ENCODE data around the gene NPAS3.

NPAS3 gene

DNA sequence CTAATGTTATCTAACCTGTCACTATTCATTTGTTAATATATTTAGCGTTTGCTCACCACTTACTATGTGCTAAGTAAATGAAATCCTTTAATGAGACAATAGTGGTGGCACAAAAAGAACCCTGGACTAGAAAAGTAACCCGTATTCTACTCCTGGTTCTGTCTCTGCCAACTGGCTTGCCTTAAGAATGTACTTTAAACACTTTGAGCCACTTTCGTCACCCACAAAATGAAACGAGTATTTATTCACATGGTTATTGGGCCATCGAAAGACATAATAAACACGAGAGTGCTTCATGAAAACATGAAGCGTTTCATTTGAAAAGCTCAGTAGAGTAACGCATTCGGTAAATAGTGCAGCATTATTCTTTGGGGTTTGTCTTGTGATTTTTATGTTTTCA is 757.5 kb downstream of the NPAS3 start:
- Histone ChIP-seq H3K36me3 (replicated peaks) (no peaks in the 10 kb centered on the region), H3K27me3 (replicated peaks) (no peaks in the 10 kb centered on the region), H3K27ac (no peak overlapping the region), H3K4me3 (ENCODE audit: low read depth, low read length) (no peak overlapping the region)
- TF ChIP-seq, protein P1, sequence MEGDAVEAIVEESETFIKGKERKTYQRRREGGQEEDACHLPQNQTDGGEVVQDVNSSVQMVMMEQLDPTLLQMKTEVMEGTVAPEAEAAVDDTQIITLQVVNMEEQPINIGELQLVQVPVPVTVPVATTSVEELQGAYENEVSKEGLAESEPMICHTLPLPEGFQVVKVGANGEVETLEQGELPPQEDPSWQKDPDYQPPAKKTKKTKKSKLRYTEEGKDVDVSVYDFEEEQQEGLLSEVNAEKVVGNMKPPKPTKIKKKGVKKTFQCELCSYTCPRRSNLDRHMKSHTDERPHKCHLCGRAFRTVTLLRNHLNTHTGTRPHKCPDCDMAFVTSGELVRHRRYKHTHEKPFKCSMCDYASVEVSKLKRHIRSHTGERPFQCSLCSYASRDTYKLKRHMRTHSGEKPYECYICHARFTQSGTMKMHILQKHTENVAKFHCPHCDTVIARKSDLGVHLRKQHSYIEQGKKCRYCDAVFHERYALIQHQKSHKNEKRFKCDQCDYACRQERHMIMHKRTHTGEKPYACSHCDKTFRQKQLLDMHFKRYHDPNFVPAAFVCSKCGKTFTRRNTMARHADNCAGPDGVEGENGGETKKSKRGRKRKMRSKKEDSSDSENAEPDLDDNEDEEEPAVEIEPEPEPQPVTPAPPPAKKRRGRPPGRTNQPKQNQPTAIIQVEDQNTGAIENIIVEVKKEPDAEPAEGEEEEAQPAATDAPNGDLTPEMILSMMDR (IDR thresholded peaks at IDR 0.05; ENCODE audit: low read depth, low read length, missing control alignments): no peak
- no peak for DNase-seq
- in situ Hi-C loops (cut with HindIII; ENCODE audit: low pct_ligation_motif_present, low sequenced_read_pairs): no loop called here

DNA sequence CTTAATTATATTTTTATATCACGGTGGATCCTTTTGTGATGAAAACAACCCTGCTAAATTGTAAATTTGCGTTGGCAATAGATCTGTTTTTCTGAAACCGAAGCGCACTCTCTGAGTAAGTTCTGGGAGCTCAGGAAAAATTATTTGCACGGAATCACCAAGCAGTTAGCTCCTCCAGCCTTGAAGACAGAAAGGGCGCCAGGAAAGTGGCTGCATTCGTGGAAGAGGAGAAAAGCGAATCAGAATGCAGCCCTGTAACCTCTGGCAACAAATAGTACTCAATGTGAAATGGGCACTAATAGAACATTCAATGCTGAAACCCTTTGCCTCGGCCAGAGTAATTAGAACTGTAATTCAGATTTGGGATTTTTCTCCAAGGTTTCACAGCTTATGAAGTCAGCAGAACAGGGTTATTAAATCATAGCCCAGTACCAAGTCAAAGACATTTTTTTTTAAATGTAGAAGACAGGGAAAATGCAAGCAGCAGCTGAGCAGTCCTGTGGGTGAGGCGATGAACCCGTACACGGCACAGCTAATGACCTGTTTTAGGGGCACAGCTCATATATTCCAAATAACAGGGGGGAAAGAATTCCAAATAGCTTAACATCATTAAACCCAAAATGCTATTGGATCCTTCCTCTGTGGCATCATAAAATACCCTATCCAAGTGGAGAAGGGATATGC is 760.8 kb downstream of the NPAS3 start:
- Histone ChIP-seq H3K27ac (no peak overlapping the region), H3K27me3 (replicated peaks) (no peaks in the 10 kb centered on the region), H3K36me3 (replicated peaks) (no peaks in the 10 kb centered on the region), H3K4me3 (ENCODE audit: low read depth, low read length) (no peak overlapping the region)
- TF ChIP-seq, protein P1 (IDR thresholded peaks at IDR 0.05; ENCODE audit: low read depth, low read length, missing control alignments): no peak
- in situ Hi-C loops (cut with HindIII; ENCODE audit: low pct_ligation_motif_present, low sequenced_read_pairs): no loop called here
- no peak for DNase-seq

DNA sequence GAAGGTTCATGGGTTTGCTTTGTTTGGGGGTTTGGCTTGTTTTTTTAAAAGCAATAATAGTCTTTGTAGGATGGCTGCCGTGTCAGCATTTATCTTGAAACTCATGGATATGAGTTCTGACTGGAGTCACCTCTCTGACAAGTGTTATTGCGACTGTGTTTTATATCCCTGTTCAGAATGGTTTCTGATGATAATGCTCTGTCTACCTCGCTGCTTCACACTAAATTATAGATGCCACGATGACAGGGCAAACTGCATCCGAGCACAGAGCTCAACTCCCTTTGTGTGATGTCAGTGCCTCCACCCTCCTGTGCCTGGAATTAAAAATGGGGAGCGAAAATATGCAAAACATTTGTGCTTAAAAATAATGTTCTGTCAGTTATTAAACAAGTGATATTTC is 761.4 kb downstream of the NPAS3 start:
- no peak overlapping the region for H3K4me3 ChIP-seq (ENCODE audit: low read depth, low read length)
- no peaks in the 10 kb centered on the region for H3K36me3 ChIP-seq (replicated peaks)
- no peak for DNase-seq
- in situ Hi-C loops (cut with HindIII; ENCODE audit: low pct_ligation_motif_present, low sequenced_read_pairs): no loop called here
- no peak overlapping the region for H3K27ac ChIP-seq
- TF ChIP-seq, protein P1 (IDR thresholded peaks at IDR 0.05; ENCODE audit: low read depth, low read length, missing control alignments): no peak
- no peaks in the 10 kb centered on the region for H3K27me3 ChIP-seq (replicated peaks)

DNA sequence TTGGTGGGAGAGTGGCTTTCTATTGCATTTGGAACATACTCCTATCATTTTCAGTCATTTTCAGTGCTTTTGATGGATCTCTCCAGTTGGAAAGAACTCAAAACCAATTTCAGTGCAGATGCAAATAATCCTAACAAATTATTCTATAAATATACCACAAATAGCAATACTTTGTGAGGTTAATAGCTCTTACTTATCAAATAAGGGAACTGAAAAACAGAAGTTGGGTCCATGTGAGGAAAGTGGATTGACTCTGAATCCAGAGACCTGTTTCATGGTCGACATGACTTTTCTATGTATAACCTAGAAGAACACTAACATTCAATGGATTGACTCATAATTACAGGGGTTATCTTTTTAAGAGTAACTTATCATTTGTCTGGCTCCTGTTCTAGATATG is 763.6 kb downstream of the NPAS3 start:
- H3K27me3 ChIP-seq (replicated peaks): no peaks in the 10 kb centered on the region
- TF ChIP-seq, protein P1 (IDR thresholded peaks at IDR 0.05; ENCODE audit: low read depth, low read length, missing control alignments): no peak
- DNase-seq: no peak
- no peak overlapping the region for H3K27ac ChIP-seq
- H3K4me3 ChIP-seq (ENCODE audit: low read depth, low read length): no peak overlapping the region
- H3K36me3 ChIP-seq (replicated peaks): no peaks in the 10 kb centered on the region
- in situ Hi-C loops (cut with HindIII; ENCODE audit: low pct_ligation_motif_present, low sequenced_read_pairs): no loop called here

DNA sequence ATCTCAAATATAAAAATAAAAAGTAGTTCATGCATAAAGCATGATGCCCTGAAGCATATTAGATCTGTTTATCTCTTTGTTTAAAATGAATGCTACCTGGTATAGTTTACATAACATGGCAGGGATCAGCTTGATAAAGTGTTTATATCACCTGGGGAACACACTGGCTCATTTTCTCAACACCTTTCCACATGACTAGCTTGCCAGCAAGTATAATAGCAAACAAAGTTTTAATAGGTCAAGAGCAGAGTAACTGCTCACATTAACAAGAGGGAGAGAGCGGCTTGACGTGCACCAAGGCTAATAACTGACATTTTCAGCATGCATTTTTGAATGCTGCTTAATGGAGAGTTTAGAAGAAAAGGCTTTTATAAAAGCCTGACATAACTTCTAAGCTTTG is 765.8 kb downstream of the NPAS3 start:
- Histone ChIP-seq H3K27ac (no peak overlapping the region), H3K4me3 (ENCODE audit: low read depth, low read length) (no peak overlapping the region), H3K27me3 (replicated peaks) (no peaks in the 10 kb centered on the region), H3K36me3 (replicated peaks) (no peaks in the 10 kb centered on the region)
- in situ Hi-C loops (cut with HindIII; ENCODE audit: low pct_ligation_motif_present, low sequenced_read_pairs): no loop called here
- TF ChIP-seq, protein P1 (IDR thresholded peaks at IDR 0.05; ENCODE audit: low read depth, low read length, missing control alignments): no peak
- DNase-seq: no peak

DNA sequence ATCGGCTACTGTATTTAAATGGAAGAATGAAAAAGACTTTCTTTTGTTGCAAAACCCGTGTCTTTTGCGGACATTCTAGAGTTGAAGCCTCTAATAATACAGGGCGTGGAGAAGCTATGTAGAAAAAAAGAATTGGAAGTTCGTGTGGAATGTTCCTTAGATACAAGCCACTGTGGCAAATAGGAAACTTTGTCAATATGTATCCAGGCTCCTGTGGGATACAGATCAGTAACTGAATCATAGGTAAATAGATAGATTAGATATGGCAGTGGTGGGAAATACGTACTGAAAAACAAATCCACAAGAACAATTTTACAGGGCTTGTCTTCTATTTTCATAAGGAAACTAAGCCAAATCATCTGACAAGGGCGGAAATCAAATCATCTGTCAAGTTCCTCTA is 766.8 kb downstream of the NPAS3 start:
- in situ Hi-C loops (cut with HindIII; ENCODE audit: low pct_ligation_motif_present, low sequenced_read_pairs): no loop called here
- Histone ChIP-seq H3K27me3 (replicated peaks) (no peaks in the 10 kb centered on the region), H3K27ac (no peak overlapping the region), H3K36me3 (replicated peaks) (no peaks in the 10 kb centered on the region), H3K4me3 (ENCODE audit: low read depth, low read length) (no peak overlapping the region)
- TF ChIP-seq, protein P1 (IDR thresholded peaks at IDR 0.05; ENCODE audit: low read depth, low read length, missing control alignments): no peak
- DNase-seq: no peak
